Breast epithelium (tissue), 3 donors: ENCODE measurements around the gene HOXA6.

Source experiments
- POLR2A ChIP-seq: fragments of 450-650 bp; IDR thresholded peaks from one replicate; pipeline ENCODE4 v1.6.1; 2016; ENCODE audit warnings: antibody characterized with exemption, mild to moderate bottlenecking, moderate library complexity
- POLR2AphosphoS5 ChIP-seq, 3 donors: sonication (generic); formaldehyde crosslinking; IDR thresholded peaks; one replicate each; pipeline ENCODE4 v1.6.1; 2017; ENCODE audit warnings: antibody characterized with exemption in 3 of 3
- TF ChIP-seq, protein P1 (sequence below), 3 donors: fragments of 450-650 bp; IDR thresholded peaks; one replicate each; pipeline ENCODE4 v1.5.1; 2016 to 2017; ENCODE audit warnings: antibody characterized with exemption in 3 of 3, mild to moderate bottlenecking in 3 of 3, moderate library complexity in 3 of 3

DNA sequence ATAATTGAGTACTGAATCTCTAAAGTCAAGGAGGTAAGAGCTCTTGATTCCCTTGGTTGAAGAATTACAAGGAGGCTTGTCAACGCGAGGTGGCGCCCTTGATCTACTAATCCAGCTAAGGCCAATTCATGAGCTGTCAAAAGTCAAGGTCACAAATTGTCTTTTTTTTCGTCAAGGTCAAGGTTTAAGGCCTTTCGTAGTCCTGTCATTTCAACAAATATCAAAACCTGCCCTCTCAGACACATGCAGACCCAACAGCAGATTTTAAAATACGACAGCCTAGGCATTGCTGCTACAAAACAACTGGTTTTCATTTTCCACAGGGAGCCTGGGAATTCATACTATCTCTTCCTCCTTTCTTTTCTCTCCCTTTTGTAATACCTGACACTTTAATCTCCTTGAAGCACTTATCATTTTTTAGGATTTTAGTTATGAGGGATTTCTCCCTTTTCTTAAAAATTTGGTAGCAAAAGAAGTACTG, 48.8 kb upstream of the HOXA6 start:
- TF ChIP-seq, protein P1, sequence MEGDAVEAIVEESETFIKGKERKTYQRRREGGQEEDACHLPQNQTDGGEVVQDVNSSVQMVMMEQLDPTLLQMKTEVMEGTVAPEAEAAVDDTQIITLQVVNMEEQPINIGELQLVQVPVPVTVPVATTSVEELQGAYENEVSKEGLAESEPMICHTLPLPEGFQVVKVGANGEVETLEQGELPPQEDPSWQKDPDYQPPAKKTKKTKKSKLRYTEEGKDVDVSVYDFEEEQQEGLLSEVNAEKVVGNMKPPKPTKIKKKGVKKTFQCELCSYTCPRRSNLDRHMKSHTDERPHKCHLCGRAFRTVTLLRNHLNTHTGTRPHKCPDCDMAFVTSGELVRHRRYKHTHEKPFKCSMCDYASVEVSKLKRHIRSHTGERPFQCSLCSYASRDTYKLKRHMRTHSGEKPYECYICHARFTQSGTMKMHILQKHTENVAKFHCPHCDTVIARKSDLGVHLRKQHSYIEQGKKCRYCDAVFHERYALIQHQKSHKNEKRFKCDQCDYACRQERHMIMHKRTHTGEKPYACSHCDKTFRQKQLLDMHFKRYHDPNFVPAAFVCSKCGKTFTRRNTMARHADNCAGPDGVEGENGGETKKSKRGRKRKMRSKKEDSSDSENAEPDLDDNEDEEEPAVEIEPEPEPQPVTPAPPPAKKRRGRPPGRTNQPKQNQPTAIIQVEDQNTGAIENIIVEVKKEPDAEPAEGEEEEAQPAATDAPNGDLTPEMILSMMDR (IDR thresholded peaks at IDR 0.05), result peak; percentile 45 to 80 (median 68)
- TF ChIP-seq POLR2A (no peak), POLR2AphosphoS5 (IDR thresholded peaks at IDR 0.05) (no peak)
